Measurements from ENCODE around the gene ARHGDIA.

GRCh38 chr17:81901167-81902022 is 30.3 kb upstream of the ARHGDIA start:
- no peak for TF ChIP-seq CTCF (IDR thresholded peaks at IDR 0.05; ENCODE audit: low read depth, low read length)
- TF ChIP-seq MAX (IDR thresholded peaks at IDR 0.05; ENCODE audit: low read depth, low read length): no peak
- TF ChIP-seq POLR2A (IDR thresholded peaks at IDR 0.05; ENCODE audit: extremely low read depth, insufficient read length): no peak
- TF ChIP-seq MYC (IDR thresholded peaks at IDR 0.05; ENCODE audit: low read depth, low read length): no peak

All from NB4 (cell line).